NT2/D1 (cell line): Measurements from ENCODE around the gene SYNGR1.

Experiments
- SUZ12 ChIP-seq: IDR thresholded peaks from 2 replicates; pipeline ENCODE4 v1.6.1; 2011; ENCODE audit not compliant: insufficient read length, insufficient read depth; ENCODE audit errors: extremely low read depth
- YY1 ChIP-seq: IDR thresholded peaks from 2 replicates; pipeline ENCODE4 v1.6.1; 2011; ENCODE audit not compliant: insufficient read length, insufficient read depth
- ZNF274 ChIP-seq: IDR thresholded peaks from 2 replicates; pipeline ENCODE4 v1.6.1; 2011; ENCODE audit warnings: mild to moderate bottlenecking, low read depth, low read length

- TF ChIP-seq YY1 (no peak), ZNF274 (no peak), SUZ12 (no peak)
Observed at GRCh38 chr22:39365492-39365780, 15.6 kb downstream of the SYNGR1 start.
